Activated CD8-positive, alpha-beta memory T cell treated with anti-CD3 and anti-CD28 coated beads, Interleukin-2, amount 50 U/mL, for 48 hours (primary cell): Measurements from ENCODE around the gene TRAF7.
"Not testable (repeated sequence)": the region's sequence is repeated elsewhere in the genome, so short reads cannot be mapped to it uniquely, and the experiment has no call there.

Experiments used
- DNase-seq: peaks from one replicate; pipeline ENCODE4 v3.0.0-alpha.2; 2020

The TRAF7 gene

GRCh38 chr16:2186064-2186463, 30.5 kb downstream of the TRAF7 start:
- no peak for DNase-seq

- DNase-seq, result no peak
These were observed 30.9 kb downstream of the TRAF7 start for GRCh38 chr16:2186505-2186904.

GRCh38 chr16:2187212-2187611, 31.6 kb downstream of the TRAF7 start:
- DNase-seq, result no peak

- DNase-seq, result no peak
These were observed 32.8 kb downstream of the TRAF7 start for GRCh38 chr16:2188395-2188794.

GRCh38 chr16:2189252-2189893, 33.8 kb downstream of the TRAF7 start:
- DNase-seq, result no peak

- no peak for DNase-seq
These were observed 34.5 kb downstream of the TRAF7 start for GRCh38 chr16:2190002-2190658.

GRCh38 chr16:2190659-2191445, 35.3 kb downstream of the TRAF7 start:
- DNase-seq, result no peak

- no peak for DNase-seq
These were observed 35.8 kb downstream of the TRAF7 start for GRCh38 chr16:2191446-2191706.

- DNase-seq, result no peak
These were observed 38.7 kb downstream of the TRAF7 start for GRCh38 chr16:2194166-2194834.

GRCh38 chr16:2194852-2195321, 39.3 kb downstream of the TRAF7 start:
- DNase-seq, result no peak

- no peak for DNase-seq
These were observed 40.0 kb downstream of the TRAF7 start for GRCh38 chr16:2195322-2196161.

- no peak for DNase-seq
These were observed 40.8 kb downstream of the TRAF7 start, which contains the start of gene CASKIN1 for GRCh38 chr16:2196162-2196980. Gene CASKIN1, minus strand, starts transcription at chr16:2196605. Its CDS starts 173 bp downstream, at chr16:2196432.

- DNase-seq, result no peak
These were observed 41.5 kb downstream of the TRAF7 start for GRCh38 chr16:2196981-2197511.

GRCh38 chr16:2197765-2198164, 42.2 kb downstream of the TRAF7 start:
- no peak for DNase-seq

- no peak for DNase-seq
These were observed 42.7 kb downstream of the TRAF7 start for GRCh38 chr16:2198283-2198682.

- no peak for DNase-seq
These were observed 43.5 kb downstream of the TRAF7 start for GRCh38 chr16:2199095-2199494.

- DNase-seq, result no peak
These were observed 44.1 kb downstream of the TRAF7 start for GRCh38 chr16:2199621-2200139.

- no peak for DNase-seq
These were observed 44.7 kb downstream of the TRAF7 start for GRCh38 chr16:2200313-2200712.

- DNase-seq, result not testable (repeated sequence)
These were observed 47.6 kb downstream of the TRAF7 start for GRCh38 chr16:2203119-2203688.

- DNase-seq, result no peak
These were observed 49.0 kb downstream of the TRAF7 start for GRCh38 chr16:2204416-2205103.
